HG03354 (cell line): ENCODE measurements around the gene SMCO1.
"Not testable (repeated sequence)": the region's sequence is repeated elsewhere in the genome, so short reads cannot be mapped to it uniquely, and the experiment has no call there.

Experiments used
- ATAC-seq: cut with Tn5 transposase; IDR thresholded peaks from one replicate; pipeline ENCODE4 v1.9.1; 2021; ENCODE audit warnings: mild to moderate bottlenecking; ENCODE audit not compliant: unreplicated experiment, poor library complexity, severe bottlenecking

The SMCO1 gene

GRCh38 chr3:196514913-196515621 is at the start of gene SMCO1:
SMCO1 (minus strand) TSS chr3:196515346; CDS start chr3:196515209, 137 bp downstream.
- no peak for ATAC-seq

- no peak for ATAC-seq
Observed at GRCh38 chr3:196563721-196564225, 48.6 kb upstream of the SMCO1 start.

- no peak for ATAC-seq
Observed at GRCh38 chr3:196559826-196560225, 44.7 kb upstream of the SMCO1 start.

GRCh38 chr3:196558476-196558875 is 43.3 kb upstream of the SMCO1 start:
- no peak for ATAC-seq

- no peak for ATAC-seq
Observed at GRCh38 chr3:196557236-196557635, 42.1 kb upstream of the SMCO1 start.

- no peak for ATAC-seq
Observed at GRCh38 chr3:196555295-196555694, 40.1 kb upstream of the SMCO1 start.

- ATAC-seq, result no peak
Observed at GRCh38 chr3:196554205-196554604, 39.1 kb upstream of the SMCO1 start.

- no peak for ATAC-seq
Observed at GRCh38 chr3:196553551-196553950, 38.4 kb upstream of the SMCO1 start.

GRCh38 chr3:196552253-196552652 is 37.1 kb upstream of the SMCO1 start:
- no peak for ATAC-seq

GRCh38 chr3:196550172-196550571 is 35.0 kb upstream of the SMCO1 start:
- not testable (repeated sequence) for ATAC-seq

- not testable (repeated sequence) for ATAC-seq
Observed at GRCh38 chr3:196549312-196549711, 34.2 kb upstream of the SMCO1 start.

- no peak for ATAC-seq
Observed at GRCh38 chr3:196547067-196547466, 31.9 kb upstream of the SMCO1 start.

GRCh38 chr3:196546537-196546936 is 31.4 kb upstream of the SMCO1 start:
- no peak for ATAC-seq

GRCh38 chr3:196544491-196544992 is 29.4 kb upstream of the SMCO1 start:
- ATAC-seq, result no peak

- ATAC-seq, result no peak
Observed at GRCh38 chr3:196541684-196542445, 26.7 kb upstream of the SMCO1 start.

- ATAC-seq, result no peak
Observed at GRCh38 chr3:196537319-196537984, 22.3 kb upstream of the SMCO1 start.

GRCh38 chr3:196533260-196533681 is 18.1 kb upstream of the SMCO1 start:
- ATAC-seq, result no peak

- no peak for ATAC-seq
Observed at GRCh38 chr3:196531418-196531817, 16.3 kb upstream of the SMCO1 start.

GRCh38 chr3:196528639-196529233 is 13.6 kb upstream of the SMCO1 start:
- ATAC-seq, result peak; percentile 83

- no peak for ATAC-seq
Observed at GRCh38 chr3:196525141-196525540, 10.0 kb upstream of the SMCO1 start.
